Measurements from ENCODE around the gene APPL2.

Gene APPL2

DNA sequence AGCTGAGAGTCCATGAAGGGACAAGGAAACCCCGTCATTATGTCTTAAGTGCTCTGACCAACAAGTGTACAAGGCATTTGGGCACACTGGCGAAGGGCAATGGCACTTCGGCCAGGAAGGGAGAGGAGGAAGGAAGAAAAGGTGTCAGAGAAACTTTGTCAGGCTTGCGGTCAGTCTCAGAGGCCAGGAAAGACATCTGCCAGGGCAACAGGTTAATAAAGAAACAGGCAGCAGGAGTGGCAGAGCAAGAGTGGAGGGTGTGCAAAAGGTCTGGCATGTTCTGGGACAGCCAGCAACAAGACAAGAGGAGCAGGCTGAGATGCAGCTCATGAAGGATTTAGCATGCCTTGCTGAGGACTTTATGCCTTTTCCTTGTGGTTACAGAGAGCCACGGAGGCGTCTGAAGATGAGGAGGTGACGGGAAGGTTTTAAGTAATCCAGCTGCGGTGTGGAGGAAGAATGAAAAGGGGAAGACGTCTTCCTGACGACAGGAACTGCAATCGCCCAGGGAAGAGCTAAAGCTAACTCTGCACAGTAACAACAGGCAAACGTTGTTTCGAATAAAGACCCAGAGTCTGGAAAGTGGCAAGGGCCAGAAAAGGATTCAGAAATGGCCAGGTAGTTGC, 13.1 kb downstream of the APPL2 start:
- no peak for DNase-seq (ENCODE audit: low spot score)

DNA sequence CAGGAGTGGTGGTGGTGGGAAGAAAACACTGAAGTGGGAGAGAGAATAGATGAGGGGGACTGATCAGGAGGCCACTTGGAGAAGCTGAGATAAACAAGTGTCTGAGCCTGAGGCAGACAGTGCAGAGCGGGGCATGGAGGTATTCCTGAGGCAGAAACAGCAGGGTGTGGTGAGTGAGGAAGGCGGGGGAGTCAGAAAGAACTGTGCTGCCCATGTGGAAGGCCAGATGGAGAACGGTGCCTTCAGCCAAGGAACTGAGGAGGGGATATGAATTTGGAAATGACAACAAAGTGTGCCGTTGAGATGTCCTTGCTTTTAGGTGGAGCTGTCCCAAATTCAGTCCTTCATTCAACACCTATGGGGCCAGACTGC, 13.7 kb downstream of the APPL2 start:
- no peak for DNase-seq (ENCODE audit: low spot score)

DNA sequence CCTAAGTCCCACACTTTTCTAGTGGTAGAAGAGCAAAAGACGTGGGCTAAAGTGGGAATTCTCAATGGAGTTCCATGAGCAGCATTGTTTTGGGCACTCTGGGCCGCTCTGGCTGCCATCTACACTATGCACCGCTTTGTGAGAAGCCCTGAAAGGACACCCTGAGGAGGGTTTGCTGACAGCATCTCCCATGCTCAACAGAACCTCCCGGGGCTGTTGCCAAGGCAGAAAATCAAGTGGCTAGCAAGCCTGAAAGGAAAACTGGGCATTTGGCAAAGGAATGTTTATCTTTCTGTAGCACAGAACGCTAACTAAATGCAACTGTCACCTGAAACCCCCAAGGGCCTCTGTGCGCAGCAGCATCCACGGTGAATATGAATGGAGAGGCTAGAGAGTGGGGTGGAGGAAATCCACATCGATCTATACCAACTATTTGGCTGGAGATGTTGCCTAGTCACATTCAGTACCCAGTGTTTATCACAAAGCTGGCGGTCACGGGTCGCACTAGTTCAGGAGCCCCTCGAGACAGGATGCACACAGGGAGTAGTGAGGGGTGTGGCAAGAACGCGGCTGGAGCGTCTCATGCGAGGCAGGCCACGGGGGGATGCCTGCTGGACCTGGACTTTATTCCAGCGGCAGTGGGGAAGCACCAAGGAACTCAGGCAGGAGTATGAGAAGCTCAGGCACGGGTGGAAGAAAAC, 14.2 kb downstream of the APPL2 start:
- DNase-seq (ENCODE audit: low spot score): no peak

DNA sequence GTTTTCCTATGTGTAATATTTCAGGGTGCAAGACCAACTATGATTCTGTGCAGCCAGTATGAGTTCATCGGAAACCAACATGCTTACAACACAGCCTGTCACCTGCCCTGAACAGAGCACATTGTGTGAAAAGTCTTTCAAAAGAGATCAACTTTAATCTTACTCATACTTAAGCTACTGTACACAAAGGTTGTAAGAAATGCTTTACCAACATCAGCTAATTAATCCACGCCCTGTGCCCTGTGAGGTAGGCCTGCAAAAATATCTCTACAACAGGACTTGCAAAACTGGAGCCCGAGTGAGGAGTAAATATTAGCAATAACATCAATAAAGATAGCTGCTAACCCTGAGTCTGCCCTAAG, 15.1 kb downstream of the APPL2 start:
- DNase-seq (ENCODE audit: low spot score): no peak

DNA sequence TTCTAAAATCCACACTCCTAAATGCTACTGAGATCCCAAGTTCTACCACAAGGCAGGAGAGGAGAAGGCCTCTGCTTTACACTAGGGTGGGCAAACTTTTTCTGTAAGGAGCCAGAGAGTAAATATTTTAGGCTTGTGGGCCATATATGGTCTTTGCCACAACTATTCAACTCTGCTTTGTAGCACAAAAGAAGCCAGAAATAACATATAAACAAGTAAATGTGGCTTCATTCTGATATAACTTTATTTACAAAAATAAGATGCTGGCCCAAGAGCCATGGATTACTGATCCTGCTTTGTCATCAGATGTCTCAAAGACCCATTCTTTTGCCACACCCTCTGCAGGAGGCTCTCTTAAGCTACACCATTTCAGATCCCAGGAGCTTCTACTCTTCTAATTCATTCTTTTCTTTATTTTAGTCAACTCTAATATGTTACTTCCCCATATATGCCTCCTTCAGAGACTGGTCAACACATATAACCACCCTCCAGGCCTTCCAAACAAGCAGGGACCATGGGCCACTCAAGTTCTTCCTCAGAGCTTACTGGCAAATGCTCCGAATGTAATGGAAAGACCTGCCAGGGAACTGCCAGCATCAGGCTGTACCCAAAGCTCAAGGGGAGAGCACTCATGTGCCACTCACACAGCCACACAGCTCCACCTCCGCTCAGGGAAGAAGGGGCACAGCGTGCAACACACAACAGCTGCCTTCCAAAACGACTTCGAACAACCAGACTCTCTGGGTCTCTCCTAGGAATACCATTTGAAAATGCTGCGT, 15.6 kb downstream of the APPL2 start:
- no peak for DNase-seq (ENCODE audit: low spot score)

DNA sequence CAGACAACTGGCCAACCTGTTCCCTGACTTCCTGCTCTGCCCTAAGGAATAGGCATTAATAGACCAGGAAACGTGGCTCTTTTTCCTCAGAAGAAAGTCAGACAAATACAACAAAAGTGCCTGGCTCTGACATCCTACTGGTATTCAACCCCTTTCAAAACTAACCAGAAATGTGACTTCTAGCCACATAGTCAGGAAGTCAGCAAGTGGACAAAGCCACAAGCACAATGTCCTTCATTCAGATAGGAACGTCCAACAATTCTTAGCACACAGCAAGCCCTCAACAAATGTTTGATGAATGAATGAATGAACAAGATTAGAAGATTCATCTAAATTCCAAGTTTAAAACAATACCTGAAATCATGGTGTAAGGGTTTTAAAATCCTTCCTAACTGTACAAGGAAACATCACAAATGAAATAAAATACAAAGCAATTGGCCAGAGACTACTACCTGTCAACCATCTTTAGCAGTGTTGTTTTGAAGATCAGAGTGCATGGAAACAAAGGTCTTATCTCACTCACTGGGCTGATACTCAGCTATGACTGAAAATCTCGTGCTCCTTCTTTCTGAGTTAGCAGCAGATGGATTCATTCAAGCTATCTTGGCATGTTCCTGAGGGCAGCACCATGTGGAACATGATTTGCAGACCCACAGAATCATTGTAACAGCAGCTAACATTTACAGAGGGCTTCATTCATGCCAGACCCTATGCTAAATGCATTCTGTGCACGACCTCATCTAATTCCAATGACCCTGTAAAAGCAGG, 16.5 kb downstream of the APPL2 start:
- DNase-seq (ENCODE audit: low spot score): no peak

DNA sequence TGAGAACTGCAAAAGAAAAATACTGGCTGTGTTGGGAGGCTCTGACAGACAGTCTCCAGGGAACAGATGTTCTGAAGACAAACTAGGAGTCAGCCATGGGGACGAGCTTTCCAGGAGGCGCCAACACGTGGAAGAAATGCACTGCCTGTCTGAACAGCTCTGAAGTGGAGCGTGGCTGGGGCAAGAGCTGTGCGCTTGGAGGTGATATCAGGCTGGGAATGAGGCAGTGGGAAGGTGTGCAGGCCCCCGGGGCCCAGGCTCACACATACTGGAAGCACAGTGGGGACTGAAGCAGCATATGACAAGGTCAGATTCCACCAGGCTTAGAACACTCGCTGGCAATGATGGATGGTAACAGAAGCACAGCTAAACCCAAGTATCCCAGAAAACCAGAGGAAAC, 17.5 kb downstream of the APPL2 start:
- no peak for DNase-seq (ENCODE audit: low spot score)

DNA sequence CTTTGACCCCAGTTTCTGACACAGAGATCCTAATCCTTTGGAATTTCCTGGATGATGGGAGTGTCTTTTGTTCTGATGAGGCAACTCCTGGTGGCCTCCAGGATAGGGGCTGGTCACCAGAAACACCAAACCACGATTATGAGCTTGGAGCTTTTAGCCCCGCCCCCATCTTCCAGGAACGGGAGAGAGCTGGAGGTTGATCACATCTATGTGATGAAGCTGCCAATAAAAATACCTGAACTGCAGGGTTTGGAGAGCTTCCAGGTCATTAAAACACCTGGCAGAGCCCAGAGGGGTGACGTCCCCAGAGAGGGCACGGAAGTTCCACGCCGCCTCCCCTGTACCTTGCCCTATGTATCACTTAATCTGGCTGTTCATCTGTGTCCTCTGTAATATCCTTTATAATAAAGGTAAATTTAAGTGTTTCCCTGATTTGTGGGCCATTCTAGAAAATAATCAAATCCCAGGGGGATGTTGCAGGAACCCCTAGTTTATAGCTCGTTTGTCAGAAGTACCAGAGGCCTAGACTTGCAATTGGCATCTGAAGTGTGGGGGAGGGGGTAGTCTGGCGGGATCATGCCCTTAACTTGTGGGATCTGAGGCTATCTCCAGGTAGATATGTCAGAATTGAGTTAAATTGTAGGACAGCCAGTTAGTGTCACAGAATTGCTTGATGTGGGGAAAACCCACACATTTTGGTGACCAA, 21.2 kb downstream of the APPL2 start:
- no peak for DNase-seq (ENCODE audit: low spot score)

DNA sequence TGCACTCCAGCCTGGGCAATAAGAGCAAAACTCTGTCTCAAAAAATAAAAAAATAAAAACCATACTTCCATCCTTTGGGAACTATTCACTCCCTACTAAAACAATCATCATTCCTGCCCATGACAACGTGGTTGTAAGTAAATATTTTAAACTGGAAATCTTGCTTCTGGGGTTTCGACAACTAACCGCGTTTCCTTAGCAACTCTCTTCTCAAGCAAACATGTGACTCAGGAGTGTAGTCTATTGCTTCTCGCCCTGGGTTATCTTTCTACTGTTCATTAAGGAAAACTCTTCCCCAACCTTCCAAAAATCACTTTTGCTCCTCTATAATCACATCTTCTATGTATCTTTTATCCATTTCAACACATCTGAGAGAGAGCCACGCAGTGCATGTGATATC, 21.8 kb downstream of the APPL2 start:
- DNase-seq (ENCODE audit: low spot score): no peak

DNA sequence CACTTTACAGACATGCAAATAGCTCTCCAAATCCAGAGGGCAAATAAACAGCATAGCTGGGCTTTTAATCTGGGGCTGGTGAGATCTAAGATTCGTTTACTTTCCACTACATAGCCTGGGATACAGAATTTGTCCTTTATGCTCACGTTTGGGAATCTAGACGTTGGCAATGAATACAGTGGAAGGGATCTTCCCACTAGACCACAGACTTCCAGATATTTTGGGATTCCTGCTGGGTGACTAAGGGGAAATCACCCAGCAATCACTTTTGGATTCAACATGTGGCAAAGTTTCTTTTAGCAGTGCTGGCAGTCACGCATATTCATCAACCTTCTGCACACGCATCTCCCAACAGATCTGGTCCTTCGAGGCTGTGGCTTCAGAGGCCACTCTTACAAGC, 23.5 kb downstream of the APPL2 start:
- DNase-seq (ENCODE audit: low spot score): no peak

DNA sequence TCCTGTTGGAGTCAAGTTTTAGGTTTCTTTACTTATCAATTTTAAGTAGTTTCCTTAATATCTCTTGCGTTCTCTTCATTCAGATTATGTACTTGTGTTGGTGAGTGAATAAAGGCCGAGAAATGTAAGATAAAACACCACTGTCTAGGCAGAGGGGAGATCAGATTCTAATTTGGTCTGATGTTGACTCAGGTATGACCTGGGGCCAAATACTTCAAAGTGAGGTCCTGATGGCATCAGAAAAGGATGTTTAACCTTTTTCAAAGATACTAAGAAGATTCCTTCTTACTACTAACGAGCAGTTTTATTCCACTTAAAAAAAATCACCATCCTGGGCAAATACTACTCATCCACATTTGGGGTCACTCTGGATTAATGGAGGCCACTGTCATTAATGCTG, 26.9 kb downstream of the APPL2 start:
- DNase-seq (ENCODE audit: low spot score): no peak

DNA sequence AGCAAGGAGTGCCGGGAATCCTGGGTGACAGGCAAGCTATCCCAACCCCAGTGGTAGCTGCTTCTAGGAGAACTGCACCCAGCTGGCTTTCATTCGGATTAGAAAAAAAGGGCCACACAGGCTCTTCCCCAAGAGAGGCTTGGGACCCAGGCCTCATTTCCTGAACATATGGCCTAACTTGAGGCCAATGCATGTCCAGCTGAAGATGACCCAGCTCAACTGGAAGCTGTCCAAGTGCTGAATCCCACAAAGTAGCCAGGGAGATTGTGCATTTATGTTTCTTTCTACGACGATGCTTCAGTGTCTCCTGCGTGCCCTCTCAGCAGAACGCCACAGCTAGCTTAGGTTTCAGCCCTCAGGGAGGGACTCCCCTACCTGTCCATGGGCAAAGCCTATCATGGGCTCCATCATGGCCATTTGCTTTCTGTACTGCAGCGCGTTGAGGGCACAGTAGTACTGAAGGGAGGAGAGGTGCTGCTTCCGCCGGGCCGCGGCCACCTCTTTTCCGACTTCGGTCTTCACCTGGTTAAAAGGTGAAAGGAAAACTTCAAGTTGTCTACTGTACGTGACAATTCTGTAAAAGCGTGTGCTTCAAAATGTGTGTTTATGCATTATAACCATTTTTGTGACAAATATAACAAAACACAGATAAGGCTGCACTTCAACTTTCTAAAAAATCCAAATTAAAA, 29.1 kb downstream of the APPL2 start:
- DNase-seq (ENCODE audit: low spot score): no peak

DNA sequence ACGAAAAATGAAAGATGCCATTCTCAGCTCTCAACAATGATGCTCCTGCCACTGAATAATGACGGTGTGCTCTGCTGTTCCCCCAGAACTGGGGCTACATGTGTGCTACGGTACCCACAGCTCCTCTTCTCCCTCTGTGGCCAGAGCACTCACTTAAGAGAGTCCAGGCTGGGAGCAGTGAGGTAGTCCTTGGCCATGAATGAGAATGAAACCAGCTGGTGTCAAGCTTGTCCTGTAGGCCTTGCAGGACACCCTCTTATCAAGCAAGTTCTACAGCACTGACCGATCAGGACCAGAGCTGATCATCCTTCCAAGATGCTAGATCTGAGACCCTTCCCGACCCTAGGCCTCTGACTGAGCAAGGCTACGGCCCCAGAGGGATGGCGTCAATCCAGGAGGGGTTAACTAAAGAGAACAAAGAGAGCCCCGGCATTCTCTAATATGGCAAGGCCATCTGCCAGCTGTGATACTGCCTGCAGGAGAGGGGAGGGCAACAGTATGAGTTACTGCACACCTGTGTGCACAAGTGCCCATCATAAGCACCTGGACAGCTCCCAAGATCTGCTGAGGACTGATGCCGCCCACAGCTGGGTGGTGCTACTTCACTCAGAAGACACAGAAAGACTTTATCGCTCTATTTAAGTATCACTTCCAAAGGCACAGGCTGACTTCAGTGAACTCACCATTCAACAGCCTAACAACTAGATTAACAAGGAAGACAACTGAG, 30.5 kb downstream of the APPL2 start:
- DNase-seq (ENCODE audit: low spot score): no peak

DNA sequence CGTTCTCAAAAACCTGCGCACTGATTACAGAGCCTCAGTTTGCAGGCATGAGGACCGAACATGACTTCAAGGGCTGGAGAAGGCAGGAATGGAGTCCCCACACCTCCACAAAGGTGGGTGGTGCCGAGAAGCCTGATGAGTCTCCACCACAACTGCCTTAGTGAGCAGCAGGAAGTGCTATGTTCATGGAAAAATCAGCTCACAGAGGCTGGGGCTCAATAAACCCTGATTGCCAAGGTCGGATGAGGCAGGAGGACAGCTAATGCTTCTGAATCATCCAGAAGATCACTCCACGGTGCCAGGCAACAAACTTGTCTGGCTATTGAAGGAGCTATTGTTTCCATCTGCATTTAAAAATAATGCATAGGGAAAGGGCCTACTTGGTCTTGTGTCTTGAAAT, 31.1 kb downstream of the APPL2 start:
- DNase-seq (ENCODE audit: low spot score): no peak

DNA sequence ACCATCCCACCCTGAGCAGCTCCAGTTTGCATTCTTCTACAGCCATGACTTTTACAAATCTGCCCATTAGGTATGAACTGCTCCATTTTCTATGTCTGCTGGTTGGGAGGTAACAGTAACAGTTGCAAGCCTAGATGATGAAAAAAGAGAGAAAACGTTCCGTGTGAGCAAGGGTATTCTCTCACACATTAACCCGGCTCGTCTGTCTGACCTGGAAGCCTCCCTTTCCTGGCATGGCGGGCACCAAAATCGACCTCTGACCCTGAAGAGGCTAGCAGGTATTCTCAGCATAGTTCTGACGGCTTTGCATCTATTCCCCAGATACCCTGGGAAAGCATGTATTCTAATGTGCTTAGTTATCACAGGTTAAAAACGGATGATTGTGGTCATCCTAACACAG, 31.8 kb downstream of the APPL2 start:
- no peak for DNase-seq (ENCODE audit: low spot score)

DNA sequence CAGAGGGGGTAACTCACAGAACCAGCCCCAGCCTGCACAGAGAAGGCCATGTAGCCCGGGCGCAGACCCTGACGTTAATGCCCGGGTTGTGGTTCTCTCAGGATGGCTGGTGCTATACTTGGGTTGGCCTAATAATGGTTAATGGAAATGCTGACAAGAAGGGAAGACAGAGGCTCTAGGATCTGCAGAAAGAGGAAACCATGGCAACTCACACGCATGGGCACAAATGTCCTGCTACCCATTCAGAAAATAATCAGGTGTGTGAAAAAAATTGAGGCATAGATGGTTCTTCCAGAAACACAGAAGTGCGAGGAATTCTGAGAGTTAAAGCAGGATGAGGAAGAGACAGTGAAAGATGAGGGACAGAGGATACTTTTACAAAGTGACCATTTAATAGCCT, 33.8 kb downstream of the APPL2 start:
- no peak for DNase-seq (ENCODE audit: low spot score)

DNA sequence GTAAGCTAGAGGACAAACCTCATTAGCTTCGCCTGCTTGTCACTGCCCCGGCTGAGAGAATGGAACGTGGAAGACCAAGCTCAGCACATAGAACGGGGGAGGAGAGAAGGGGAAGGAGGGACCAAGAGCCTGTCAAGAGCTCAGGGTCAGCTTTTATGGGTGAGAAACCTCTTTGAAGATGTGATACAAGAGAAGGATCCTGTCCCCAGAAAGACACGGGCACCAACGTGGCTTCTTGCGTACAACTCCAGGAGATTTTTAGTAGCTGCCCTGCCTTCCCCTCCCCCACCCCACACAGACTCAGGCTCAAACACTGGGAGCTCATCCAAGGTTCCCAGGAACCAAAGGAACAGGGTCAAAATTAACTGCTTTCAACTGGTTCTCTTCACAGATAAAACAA, 34.7 kb downstream of the APPL2 start:
- no peak for DNase-seq (ENCODE audit: low spot score)

DNA sequence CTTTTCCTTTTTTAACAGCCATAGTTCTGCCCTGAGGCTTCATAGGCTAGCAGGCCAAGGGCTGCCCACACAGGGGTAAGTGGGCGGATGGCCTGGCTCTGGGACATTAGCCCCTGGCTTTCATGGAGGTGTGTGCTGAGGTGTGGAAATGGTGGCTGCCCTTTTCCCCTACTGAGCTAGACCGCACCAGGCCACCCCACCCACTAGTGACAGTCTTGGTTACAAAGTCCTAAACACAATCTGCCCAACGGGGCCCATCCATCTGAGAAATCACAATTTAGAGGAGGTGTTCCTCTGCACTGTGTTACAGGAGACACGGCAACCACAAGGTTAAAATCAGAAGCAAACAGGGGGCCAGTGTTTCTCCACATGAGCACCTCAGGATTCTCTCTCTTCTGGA, 35.6 kb downstream of the APPL2 start:
- no peak for DNase-seq (ENCODE audit: low spot score)

DNA sequence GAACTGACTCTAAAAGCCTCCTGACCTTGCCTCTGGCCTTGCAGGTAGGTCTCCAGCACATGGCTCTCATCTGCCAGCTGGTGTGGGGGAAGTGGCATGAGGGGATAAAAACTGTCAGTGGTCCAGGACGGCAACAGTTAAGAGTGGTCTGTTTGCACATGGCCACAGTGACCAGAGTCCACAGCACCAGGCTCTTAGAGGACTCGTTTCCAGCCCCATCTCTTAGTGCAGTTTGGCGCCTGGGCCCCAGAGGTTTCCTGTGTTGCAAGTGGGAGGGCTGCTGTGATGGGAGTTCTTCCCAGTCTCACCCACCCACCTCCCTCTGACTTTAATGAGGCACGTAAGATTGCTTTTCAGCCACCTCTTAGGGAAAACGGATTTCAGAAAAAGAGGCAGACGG, 37.0 kb downstream of the APPL2 start:
- DNase-seq (ENCODE audit: low spot score): no peak

DNA sequence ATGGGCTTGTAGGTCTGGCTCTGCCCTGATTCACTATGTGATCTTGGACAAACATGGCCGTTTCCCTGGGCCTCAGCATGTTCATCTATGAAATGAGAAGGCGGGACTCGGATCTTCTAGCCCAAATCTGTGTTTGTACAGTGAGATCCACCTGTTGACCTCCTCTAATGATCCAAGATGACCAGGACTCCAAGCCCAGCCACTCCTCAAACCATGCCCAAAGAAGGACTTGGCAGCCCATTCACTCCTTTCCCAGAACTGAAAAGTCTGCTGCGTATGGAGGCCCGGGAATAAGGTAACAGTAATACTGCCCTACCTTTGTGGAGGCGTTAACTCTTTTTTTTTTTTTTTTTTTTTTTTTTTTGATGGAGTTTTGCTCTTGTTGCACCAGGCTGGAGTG, 39.9 kb downstream of the APPL2 start:
- DNase-seq (ENCODE audit: low spot score): no peak

DNA sequence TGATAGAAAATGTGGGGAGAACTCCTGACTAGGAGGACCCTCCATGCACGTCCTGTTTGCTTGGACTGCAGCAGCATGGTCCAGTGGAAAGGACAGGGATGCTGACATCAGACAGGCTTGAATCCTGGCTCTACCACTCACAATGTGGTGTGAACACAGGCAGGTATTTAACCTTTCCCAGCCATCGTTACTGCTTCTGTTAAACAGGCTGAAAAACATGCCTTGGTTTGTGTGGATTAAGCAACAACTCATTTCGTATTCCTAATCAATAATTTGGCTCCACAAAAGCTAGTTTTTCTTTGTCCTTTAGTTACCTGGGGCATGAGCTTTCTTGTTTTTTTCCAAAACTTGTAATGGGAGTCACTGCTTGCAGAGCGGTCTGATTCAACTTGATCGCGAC, 41.0 kb downstream of the APPL2 start:
- DNase-seq (ENCODE audit: low spot score): no peak
